Measurements from ENCODE around the gene CPXM2. TPM values are rescaled to one million over a fixed set of nuclear protein-coding genes. Genes with fewer than 3 reads are reported as not detected.

CPXM2 gene
- total RNA-seq, 1 experiment from 2014 or later = 0.12 TPM

GRCh38 chr10:123863183-123863575 is 28.4 kb downstream of the CPXM2 start (continued):
- TF ChIP-seq REST (IDR thresholded peaks at IDR 0.05; ENCODE audit: low read depth) = no peak

GRCh38 chr10:123862421-123863182 is 29.0 kb downstream of the CPXM2 start:
- Histone ChIP-seq H3K4me2 (ENCODE audit: low read length) (no peak overlapping the region), H3K9me2 (ENCODE audit: insufficient read depth) (no peaks in the 10 kb centered on the region), H3K79me2 (ENCODE audit: insufficient read depth, low read length) (no peaks in the 10 kb centered on the region), H3K27ac (ENCODE audit: low read depth, low read length) (no peak overlapping the region), H3K9ac (ENCODE audit: low read length) (no peak overlapping the region), H3K27me3 (ENCODE audit: insufficient read depth, low read length) (peaks cover 26% of the 10 kb centered on the region), H4K20me1 (ENCODE audit: insufficient read depth) (no peaks in the 10 kb centered on the region), H3K4me1 (ENCODE audit: control insufficient read depth in 1 of 2, insufficient read depth in 2 of 2, low read length in 2 of 2) (no peaks in the 10 kb centered on the region; a peak in 1 of 4 replicates), H3K9me3 (ENCODE audit: control insufficient read depth in 1 of 2, insufficient read depth in 1 of 2, low read depth in 1 of 2, low read length in 2 of 2) (no peaks in the 10 kb centered on the region), H3K4me3 (replicated peaks in 1 of 2; ENCODE audit: low read depth in 1 of 2, low read length in 2 of 2) (no peak overlapping the region), H3K36me3 (ENCODE audit: control insufficient read depth in 1 of 2, insufficient read depth in 2 of 2, low read length in 2 of 2) (no peaks in the 10 kb centered on the region), H2AFZ (ENCODE audit: low read depth, low read length, poor library complexity, severe bottlenecking) (no peak overlapping the region)
- ChIA-PET POLR2A (no interaction called here), CTCF (no interaction called here), RAD21 (ENCODE audit: low non-redundant PET in 1 of 2, low total read pairs in 2 of 2, uncharacterized antibody in 2 of 2, unreplicated experiment in 2 of 2) (no interaction called here)
- intact Hi-C loops (cut with micrococcal nuclease) = no loop called here
- TF ChIP-seq RAD21 (IDR thresholded peaks at IDR 0.05; ENCODE audit: low read depth) (no peak), EGR1 (IDR thresholded peaks at IDR 0.05; ENCODE audit: low read depth) (no peak), POLR2A (IDR thresholded peaks at IDR 0.05; ENCODE audit: borderline replicate concordance, extremely low read depth, insufficient read depth, insufficient read length) (no peak)
- ATAC-seq (no peak), DNase-seq (ENCODE audit: low read depth, low spot score) (no peak)
- no TSS peak for BruUV-seq (replicated peaks)

Data from HCT116 (cell line).